HG03575 (cell line): ENCODE data around the gene GCAT.

Experiments
- ATAC-seq: cut with Tn5 transposase; IDR thresholded peaks from one replicate; pipeline ENCODE4 v1.9.1; 2021; ENCODE audit not compliant: unreplicated experiment, insufficient number of reproducible peaks, low FRiP score; ENCODE audit errors: extremely low read depth

GCAT gene

DNA sequence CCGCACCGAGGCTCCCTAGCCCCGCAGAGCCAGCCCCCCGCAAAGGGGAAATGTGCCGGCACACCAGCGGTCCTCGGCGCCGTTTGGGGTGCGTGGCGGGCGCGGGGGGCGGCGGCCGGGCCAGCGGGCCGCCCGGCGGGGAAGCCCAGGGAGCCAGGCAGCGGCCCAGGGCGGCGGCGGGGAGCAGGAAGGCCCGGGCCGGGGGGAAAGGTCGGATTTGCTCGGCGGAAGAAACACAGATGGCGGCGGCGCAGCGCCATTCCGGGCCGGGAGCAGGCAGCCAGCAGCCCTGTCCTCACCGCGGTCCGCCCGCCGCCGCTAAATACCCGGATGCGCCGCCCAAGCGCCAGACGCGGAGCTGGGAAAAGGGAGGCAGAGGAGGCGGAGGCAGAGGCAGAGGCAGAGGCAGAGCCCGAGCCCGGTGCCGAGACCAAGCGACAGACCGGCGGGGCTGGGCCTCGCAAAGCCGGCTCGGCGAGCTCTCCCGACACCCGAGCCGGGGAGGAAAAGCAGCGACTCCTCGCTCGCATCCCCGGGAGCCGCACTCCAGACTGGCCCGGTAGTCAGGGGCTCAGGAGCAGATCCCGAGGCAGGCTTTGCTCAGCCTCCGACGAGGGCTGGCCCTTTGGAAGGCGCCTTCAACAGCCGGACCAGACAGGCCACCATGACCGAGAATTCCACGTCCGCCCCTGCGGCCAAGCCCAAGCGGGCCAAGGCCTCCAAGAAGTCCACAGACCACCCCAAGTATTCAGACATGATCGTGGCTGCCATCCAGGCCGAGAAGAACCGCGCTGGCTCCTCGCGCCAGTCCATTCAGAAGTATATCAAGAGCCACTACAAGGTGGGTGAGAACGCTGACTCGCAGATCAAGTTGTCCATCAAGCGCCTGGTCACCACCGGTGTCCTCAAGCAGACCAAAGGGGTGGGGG lies 2.6 kb upstream of the GCAT start:
- no peak for ATAC-seq

DNA sequence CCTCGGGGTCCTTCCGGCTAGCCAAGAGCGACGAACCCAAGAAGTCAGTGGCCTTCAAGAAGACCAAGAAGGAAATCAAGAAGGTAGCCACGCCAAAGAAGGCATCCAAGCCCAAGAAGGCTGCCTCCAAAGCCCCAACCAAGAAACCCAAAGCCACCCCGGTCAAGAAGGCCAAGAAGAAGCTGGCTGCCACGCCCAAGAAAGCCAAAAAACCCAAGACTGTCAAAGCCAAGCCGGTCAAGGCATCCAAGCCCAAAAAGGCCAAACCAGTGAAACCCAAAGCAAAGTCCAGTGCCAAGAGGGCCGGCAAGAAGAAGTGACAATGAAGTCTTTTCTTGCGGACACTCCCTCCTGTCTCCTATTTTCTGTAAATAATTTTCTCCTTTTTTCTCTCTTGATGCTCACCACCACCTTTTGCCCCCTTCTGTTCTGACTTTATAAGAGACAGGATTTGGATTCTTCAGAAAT lies 1.9 kb upstream of the GCAT start:
- no peak for ATAC-seq

DNA sequence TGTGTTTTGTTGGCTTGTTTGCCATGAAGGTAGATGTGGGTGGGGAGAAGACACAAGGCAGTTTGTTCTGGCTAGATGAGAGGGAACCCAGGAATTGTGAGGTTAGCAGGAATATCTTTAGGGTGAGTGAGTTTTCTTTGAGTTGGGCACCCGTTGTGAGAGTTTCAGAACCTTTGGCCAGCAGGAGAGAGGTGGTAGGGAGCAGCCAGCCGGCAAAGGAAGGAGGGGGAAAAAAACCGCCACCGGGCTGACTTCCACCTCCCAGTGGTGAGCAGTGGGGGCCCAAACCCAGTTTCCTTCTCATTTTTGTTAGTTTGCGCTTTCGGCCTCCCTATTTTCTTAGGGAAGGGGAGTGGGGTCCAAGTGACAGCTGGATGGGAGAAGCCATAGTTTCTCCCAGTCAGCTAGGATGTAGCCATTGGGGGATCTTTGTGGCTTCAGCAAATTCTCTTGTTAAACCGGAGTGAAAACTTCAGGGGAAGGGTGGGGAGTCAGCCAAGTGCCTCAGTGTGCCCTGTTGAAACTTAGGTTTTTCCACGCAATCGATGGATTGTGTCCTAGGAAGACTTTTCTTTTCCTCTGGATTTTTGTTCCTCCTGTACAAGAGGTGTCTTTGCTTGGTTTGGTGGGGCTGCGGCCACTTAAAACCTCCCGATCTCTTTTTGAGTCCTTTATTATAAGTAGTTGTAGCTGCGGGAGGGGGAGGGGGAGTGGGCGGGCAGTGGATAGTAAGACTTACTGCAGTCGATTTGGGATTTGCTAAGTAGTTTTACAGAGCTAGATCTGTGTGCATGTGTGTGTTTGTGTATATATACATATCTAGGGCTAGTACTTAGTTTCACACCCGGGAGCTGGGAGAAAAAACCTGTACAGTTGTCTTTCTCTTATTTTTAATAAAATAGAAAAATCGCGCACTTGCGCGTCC lies 1.1 kb upstream of the GCAT start:
- ATAC-seq, result no peak

DNA sequence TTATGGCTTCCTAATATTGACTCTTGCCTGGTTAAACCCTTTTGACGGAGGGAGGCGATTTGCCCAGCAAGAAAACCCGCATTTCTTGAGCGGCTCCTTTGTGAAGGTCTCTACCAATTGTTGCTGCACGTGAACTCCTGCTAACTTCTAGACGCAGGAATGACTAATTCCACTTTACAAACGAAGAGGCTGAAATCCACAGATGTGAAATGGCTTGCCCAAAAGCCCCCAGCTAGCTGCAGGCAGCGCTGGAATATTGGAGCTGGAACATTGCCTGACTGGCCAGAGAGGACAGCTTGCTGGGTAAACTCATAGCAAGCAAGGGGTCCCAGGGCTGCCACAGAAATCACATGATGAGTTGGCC lies 542 bp downstream of the GCAT start:
- no peak for ATAC-seq

DNA sequence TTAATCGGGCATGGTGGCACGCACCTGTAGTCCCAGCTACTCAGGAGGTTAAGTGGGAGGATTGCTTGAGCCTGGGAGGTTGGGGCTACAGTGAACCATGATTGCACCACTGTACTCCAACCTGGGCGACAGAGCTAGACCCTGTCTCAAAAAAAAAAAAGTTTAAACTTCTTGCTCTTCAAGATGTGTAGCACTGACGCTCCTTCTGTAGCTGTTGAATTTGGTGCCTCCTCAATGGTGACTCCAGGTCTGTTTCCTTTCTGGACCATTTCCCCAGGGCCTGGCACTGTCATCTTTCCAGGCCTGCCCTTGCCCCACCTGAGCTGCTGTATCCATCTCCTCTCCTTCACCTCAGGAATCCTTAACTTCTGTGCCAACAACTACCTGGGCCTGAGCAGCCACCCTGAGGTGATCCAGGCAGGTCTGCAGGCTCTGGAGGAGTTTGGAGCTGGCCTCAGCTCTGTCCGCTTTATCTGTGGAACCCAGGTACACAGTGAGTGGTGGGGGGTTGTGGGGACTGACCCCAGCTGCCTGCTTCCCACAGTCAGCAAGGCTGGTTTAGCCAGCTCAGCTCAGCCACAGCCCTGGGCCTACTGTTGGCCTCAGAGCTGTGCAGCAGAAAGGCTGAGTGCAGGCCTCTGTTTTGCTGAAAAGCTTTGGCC lies 2.1 kb downstream of the GCAT start:
- ATAC-seq, result no peak

DNA sequence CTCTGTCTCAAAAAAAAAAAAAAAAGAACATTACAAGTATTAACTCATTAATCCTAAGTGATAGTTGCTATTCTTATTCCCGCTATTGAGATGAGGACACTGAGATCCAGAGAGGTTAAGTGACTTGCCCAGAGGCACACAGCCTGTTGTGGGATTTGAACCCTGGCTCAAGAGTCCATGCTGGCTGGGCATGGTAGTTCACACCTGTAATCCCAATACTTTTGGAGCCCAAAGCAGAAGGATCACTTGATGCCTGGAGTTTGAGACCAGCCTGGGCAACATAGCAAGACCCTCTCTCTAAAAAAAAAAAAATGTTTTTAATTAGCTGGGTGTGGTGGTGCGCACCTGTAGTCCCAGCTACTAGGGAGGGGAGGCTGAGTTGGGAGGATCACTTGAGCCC lies 4.1 kb downstream of the GCAT start:
- ATAC-seq, result no peak

DNA sequence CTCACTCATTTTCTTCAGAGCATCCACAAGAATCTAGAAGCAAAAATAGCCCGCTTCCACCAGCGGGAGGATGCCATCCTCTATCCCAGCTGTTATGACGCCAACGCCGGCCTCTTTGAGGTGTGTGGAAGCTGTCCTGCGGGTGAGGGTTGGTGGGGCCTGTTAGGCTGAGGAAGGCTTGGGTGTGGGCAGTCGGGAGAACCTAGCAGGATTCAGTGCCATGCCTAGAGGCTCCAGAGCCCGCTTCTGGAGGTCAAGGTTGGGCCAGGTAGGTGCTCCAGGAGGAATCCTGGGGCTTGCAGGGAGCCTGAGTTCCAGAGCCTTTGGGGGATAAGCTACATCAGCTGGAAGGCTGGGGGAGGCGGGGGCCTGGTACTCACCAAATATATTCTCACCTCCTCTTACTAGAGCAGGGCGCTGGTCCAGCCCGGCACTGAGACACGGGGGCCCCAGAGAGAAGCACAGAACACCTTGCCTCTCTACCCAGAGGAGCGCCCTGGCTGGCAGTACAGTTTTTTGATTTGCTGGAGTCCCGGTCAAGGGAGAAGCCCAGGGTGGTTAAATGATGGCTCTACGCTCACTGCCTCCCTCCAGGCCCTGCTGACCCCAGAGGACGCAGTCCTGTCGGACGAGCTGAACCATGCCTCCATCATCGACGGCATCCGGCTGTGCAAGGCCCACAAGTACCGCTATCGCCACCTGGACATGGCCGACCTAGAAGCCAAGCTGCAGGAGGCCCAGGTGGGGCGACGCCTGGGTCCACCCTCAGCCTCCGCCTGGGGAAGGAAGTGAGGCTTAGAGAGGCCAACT lies 5.3 kb downstream of the GCAT start:
- ATAC-seq, result no peak

DNA sequence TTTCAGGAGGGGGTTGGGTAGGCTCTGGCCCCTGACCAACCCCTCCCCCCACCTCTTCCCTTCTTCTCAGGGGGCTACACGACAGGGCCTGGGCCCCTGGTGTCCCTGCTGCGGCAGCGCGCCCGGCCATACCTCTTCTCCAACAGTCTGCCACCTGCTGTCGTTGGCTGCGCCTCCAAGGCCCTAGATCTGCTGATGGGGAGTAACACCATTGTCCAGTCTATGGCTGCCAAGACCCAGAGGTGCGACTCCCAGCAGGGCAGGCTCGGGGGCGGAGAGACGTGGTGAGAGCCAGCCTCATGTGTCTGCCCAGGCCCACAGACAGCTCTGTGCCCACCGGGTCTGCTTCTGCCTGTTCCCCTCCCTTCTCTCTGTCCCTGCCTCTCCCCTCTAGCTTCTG lies 7.9 kb downstream of the GCAT start:
- ATAC-seq, result no peak

DNA sequence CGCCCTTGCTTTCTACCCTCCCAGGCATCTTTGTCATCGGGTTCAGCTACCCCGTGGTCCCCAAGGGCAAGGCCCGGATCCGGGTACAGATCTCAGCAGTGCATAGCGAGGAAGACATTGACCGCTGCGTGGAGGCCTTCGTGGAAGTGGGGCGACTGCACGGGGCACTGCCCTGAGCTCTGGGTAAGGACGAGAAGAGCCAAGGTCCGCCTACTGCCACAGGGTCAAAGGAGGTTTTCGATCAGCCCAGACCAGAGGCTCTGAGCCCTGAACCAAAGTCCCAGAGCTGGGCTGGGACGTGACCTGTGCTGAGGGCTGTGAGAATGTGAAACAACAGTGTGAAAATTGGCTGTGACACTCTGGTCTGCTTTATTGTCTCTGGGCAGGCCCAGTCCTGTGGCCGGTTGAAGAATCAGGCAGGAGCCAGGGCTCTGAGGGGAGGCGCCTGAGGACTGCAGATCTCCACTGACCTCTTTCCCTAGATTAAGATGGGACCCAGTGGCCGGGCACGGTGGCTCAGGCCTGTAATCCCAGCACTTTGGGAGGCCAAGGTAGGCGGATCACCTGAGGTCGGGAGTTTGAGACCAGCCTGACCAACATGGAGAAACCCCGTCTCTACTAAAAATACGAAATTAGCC lies 8.9 kb downstream of the GCAT start:
- ATAC-seq, result no peak

DNA sequence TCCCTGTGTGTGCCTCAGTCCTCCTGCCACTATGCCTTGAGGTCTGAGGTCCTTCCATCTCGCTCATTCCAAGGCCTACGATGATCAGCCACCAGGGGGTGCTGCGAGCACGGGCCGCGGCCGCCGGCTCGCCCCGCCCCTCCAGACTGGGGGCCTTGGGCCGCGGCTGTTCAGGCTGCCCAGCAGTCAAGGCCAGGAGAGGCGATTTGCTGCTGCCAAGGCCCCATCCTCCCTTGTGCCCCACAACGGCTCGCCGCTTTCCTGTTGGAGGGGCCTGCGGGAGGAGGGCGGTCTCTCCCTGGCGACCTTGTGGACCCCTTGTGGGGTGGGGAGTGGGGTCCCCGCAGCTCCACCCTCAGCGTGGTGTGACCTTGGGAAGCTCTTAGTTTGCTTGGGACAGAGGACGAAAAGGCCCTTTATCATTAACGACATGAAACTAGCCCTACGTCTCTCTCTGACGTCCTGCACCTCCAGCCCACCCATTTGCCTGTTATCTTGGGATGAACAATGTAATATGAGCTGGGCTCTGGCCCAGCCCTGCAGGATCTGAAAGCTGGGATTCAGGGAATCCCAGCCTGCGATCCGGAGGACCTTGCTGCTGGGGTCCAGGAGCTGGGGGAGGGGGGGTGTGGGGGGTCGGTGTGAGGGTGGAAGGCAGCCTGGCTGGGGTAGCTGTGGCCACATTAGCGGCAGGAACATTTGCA lies 10.1 kb downstream of the GCAT start:
- ATAC-seq, result no peak

DNA sequence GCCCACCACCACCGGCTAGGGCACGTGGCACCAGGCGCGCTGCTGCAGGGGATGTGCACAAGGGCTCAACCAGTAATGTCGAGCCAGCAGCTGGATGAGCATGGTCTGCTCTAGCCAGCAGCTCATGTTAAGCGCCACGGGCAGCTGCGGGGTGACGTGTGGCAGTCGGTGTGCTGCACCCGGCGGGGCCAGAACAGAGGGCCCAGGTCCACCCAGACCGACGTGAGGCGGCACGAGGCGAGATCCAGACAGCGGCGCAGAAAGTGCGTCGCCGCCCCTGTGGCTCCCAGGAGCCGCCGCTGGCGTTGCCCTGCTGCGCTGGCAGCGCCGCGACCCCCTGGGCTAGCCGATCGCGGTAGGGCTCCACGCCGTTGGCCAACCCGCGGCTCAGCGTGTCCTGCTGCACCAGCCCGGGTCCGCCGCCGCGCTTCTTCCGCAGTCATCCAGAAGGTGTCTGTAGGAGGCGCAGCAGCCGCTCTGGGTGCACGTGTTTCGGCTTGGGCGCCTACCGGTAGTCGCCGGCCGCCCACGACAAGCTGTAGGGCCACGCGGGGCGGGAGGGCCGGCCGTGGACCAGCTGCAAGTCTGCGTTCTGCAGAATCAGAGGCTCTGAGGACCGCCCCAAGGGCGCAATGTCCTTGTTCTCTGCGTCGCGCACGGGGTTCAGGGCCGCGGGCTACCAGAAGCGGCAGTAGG lies 10.8 kb downstream of the GCAT start:
- no peak for ATAC-seq

DNA sequence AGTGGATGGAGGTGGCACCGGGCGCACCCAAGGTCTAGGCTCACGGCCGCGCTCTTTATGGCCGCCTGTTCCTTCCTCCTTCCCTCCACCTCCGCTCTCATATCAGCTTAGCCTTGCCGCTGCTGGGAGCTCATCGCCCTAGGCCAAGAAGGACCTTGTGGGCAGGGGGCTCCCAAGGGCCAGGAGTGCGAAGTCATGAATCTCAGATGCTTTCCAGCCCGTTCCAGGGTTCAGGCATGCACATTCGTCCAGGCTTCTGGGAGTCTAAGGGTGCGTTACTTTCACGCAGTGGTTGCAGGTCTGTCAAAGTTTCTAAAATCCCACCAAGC lies 11.3 kb downstream of the GCAT start:
- no peak for ATAC-seq

DNA sequence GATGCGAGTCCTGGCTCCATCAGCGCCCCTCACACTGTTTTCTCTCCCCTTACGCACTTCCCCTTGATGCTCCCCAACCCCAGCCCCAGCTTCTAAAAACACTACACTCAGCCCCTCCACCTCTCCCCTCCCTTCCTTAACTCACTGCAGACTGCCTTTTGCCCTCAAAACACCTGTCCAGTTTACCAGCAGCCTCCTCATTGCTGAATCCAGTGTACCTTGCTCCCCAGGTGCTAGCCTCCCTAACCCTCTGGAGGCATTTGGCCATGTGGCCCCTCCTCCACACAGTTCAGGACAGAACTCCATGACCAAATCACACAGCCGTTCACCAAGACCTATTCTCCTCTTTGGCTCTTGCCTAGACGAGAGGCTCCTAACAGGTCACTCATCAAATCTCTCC lies 12.6 kb downstream of the GCAT start:
- ATAC-seq, result no peak

DNA sequence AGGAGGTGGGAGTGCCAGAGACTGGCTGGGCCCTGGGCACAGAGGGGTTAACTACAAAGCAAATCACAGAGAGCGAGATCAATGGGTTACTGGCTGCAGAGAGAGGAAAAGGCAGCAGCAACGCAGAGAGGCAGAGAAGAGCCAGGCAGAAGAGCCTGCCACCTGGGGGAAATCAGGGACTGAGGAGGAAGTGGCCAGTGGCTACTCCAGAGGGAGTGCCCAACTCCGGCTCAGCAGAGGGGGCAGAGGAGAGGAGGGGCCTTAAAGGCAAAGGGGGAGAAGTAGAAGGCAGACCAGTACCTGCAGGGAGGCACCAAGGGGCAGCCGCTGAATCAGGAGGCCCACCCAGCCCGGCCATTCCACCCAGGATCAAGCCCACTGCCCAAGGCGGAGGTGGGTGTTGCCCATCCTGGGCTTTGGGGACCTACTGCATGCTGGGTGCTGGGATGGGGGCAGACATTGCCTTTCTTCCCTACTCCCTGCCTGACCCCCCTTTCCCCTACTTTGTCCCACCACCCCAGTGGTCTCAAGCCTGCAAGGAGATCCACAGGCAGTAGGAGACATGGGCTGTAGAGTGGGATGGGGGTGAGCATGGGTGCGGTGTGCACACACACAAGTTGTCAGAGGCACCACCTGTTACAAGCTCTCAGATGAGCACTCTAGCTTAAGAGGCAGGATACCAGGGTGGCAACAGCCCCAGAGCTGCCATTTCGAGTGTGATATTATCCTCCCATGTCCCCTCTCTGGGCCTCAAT lies 14.5 kb downstream of the GCAT start:
- ATAC-seq, result no peak

DNA sequence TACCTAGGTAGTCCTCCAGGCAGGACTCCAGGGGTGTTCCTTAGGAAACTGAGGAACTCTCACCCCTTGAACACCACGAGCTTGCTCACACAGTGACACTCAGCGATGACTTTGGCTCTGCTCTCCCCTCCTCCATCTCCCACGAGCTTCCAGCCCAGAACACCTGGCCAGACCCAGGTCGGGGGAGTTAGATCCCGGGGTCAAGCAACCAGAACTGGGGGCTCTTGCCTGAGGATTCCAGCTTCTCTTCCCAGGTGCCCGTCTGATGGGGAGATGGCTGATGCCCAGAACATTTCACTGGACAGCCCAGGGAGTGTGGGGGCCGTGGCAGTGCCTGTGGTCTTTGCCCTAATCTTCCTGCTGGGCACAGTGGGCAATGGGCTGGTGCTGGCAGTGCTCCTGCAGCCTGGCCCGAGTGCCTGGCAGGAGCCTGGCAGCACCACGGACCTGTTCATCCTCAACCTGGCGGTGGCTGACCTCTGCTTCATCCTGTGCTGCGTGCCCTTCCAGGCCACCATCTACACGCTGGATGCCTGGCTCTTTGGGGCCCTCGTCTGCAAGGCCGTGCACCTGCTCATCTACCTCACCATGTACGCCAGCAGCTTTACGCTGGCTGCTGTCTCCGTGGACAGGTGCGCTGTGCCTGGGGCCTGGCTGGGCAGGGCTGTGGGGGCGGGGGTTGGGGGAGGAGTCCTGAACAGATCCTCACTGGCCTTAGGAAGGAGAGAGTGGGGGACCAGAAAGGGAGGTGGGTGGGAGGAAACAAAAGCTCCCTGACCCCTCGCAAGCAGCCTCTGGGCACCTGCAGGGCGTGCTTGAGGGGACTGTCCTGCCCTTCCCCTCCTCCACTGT lies 15.6 kb downstream of the GCAT start, which contains the start of gene GALR3:
Gene GALR3, plus strand, starts transcription at position 249 of the 852 bp plus-strand sequence. Its CDS starts 25 bp downstream, at position 274.
- ATAC-seq, result no peak
